Neuronal stem cell (in vitro differentiated cells): ENCODE data around the gene SLC35F4.

Experiments
- DNase-seq: peaks from one replicate; pipeline ENCODE4 v3.0.0-alpha.2; 2013; ENCODE audit warnings: low spot score
- H2AFZ ChIP-seq: one replicate; pipeline ENCODE4 v1.6.1; 2013; ENCODE audit warnings: mild to moderate bottlenecking, low read length, inconsistent platforms
- H2AK5ac ChIP-seq: 2 replicates; pipeline ENCODE4 v1.6.1; 2013; ENCODE audit warnings: low read depth, mild to moderate bottlenecking, inconsistent platforms, low read length, moderate library complexity, mixed read lengths
- H2BK120ac ChIP-seq: 2 replicates; pipeline ENCODE4 v1.6.1; 2013; ENCODE audit warnings: low read depth, mild to moderate bottlenecking, inconsistent platforms, low read length, moderate library complexity, mixed read lengths
- H2BK12ac ChIP-seq: one replicate; pipeline ENCODE4 v1.6.1; 2013; ENCODE audit warnings: low read length, inconsistent platforms
- H2BK15ac ChIP-seq: 2 replicates; pipeline ENCODE4 v1.6.1; 2013; ENCODE audit warnings: mild to moderate bottlenecking, low read length, inconsistent platforms, mixed read lengths
- H2BK5ac ChIP-seq: one replicate; pipeline ENCODE4 v1.6.1; 2013; ENCODE audit warnings: inconsistent platforms, mild to moderate bottlenecking, low read length, moderate library complexity
- H3K14ac ChIP-seq: one replicate; pipeline ENCODE4 v1.6.1; 2013; ENCODE audit warnings: low read length, inconsistent platforms
- H3K18ac ChIP-seq: 2 replicates; pipeline ENCODE4 v1.6.1; 2013; ENCODE audit warnings: low read length, inconsistent platforms
- H3K23ac ChIP-seq: 2 replicates; pipeline ENCODE4 v1.6.1; 2013; ENCODE audit warnings: low read depth, mild to moderate bottlenecking, mixed read lengths, low read length, inconsistent platforms; ENCODE audit not compliant: poor library complexity
- H3K27ac ChIP-seq: replicated peaks from 3 replicates; pipeline ENCODE4 v1.5.1; 2013; ENCODE audit warnings: low read length, inconsistent platforms
- H3K27me3 ChIP-seq, 3 experiments: 2 replicates each; pipeline ENCODE4 v1.6.1; 2013; ENCODE audit warnings: low read length in 3 of 3, mild to moderate bottlenecking in 2 of 3, inconsistent platforms in 1 of 3, low read depth in 1 of 3, mixed read lengths in 1 of 3, moderate library complexity in 1 of 3; ENCODE audit not compliant: control insufficient read depth in 3 of 3, insufficient read depth in 3 of 3
- H3K36me3 ChIP-seq, 2 donors: replicated peaks in 1 of 2; 2 replicates each; pipeline ENCODE4 v1.6.1; 2013; ENCODE audit warnings: low read length in 2 of 2; ENCODE audit not compliant: control insufficient read depth in 2 of 2, insufficient read depth in 2 of 2
- H3K4ac ChIP-seq: 2 replicates; pipeline ENCODE4 v1.6.1; 2013; ENCODE audit warnings: inconsistent platforms, mild to moderate bottlenecking, low read length, moderate library complexity
- H3K4me1 ChIP-seq, 2 donors: 1 replicate in 1 of 2; 2 replicates in 1 of 2; pipeline ENCODE4 v1.6.1; 2013; ENCODE audit warnings: low read length in 2 of 2, low read depth in 1 of 2; ENCODE audit not compliant: control insufficient read depth in 2 of 2, insufficient read depth in 1 of 2
- H3K4me2 ChIP-seq: one replicate; pipeline ENCODE4 v1.6.1; 2013; ENCODE audit warnings: mild to moderate bottlenecking, low read length, inconsistent platforms; ENCODE audit not compliant: insufficient read depth, poor library complexity, severe bottlenecking
- H3K4me3 ChIP-seq, 2 donors: 2 replicates each; pipeline ENCODE4 v1.5.1; 2013; ENCODE audit warnings: low read length in 2 of 2, mild to moderate bottlenecking in 2 of 2, inconsistent platforms in 1 of 2, moderate library complexity in 1 of 2
- H3K79me1 ChIP-seq: one replicate; pipeline ENCODE4 v1.6.1; 2013; ENCODE audit warnings: low read depth, mild to moderate bottlenecking, inconsistent platforms, low read length, moderate library complexity
- H3K9ac ChIP-seq: one replicate; pipeline ENCODE4 v1.6.1; 2013; ENCODE audit warnings: mild to moderate bottlenecking, low read depth, low read length, inconsistent platforms; ENCODE audit not compliant: poor library complexity
- H3K9me3 ChIP-seq, 2 donors: replicated peaks in 1 of 2; 2 replicates each; pipeline versions ENCODE3 to v1.6.1; 2013; ENCODE audit warnings: low read length in 2 of 2, mild to moderate bottlenecking in 2 of 2, inconsistent platforms in 1 of 2, low read depth in 1 of 2, mixed read lengths in 1 of 2, moderate library complexity in 1 of 2; ENCODE audit not compliant: control insufficient read depth in 2 of 2, insufficient read depth in 1 of 2
- H4K8ac ChIP-seq: one replicate; pipeline ENCODE4 v1.6.1; 2013; ENCODE audit warnings: low read depth, mild to moderate bottlenecking, inconsistent platforms, low read length, moderate library complexity
- H4K91ac ChIP-seq: one replicate; pipeline ENCODE4 v1.6.1; 2013; ENCODE audit warnings: low read length, low read depth, mild to moderate bottlenecking, inconsistent platforms; ENCODE audit not compliant: poor library complexity
- WGBS, 2 donors: extraction: QIAGEN DNeasy Blood & Tissue Kit; methylation state at CpG; one replicate each; pipeline ENCODE4 v1.1.7; 2013; ENCODE audit warnings: missing lambda C conversion rate in 2 of 2, mixed read lengths in 1 of 2; ENCODE audit not compliant: insufficient read length in 2 of 2, insufficient replicate concordance in 1 of 2; ENCODE audit errors: extremely low coverage in 2 of 2; 5-methylcytosine and 5-hydroxymethylcytosine counted together

The SLC35F4 gene

GRCh38 chr14:57583396-57583795, 282.5 kb downstream of the SLC35F4 start:
- H4K8ac ChIP-seq: no peak overlapping the region
- H3K4me1 ChIP-seq: peaks cover 0 to 3% of the 10 kb centered on the region in 2 donors
- H3K4ac ChIP-seq: no peak overlapping the region
- H2BK5ac ChIP-seq: no peak overlapping the region
- H3K9me3 ChIP-seq: no peaks in the 10 kb centered on the region
- no peaks in the 10 kb centered on the region for H3K79me1 ChIP-seq
- H3K27me3 ChIP-seq: no peaks in the 10 kb centered on the region
- H3K14ac ChIP-seq: no peak overlapping the region
- H2AK5ac ChIP-seq: no peak overlapping the region
- H2AFZ ChIP-seq: no peak overlapping the region
- DNase-seq: no peak
- no CpG with 5 or more reads among the region's 3 CpGs for WGBS, 2 donors
- H2BK15ac ChIP-seq: no peak overlapping the region
- H4K91ac ChIP-seq: no peak overlapping the region
- no peak overlapping the region for H3K18ac ChIP-seq
- H3K36me3 ChIP-seq: no peaks in the 10 kb centered on the region
- no peak overlapping the region for H3K4me2 ChIP-seq
- no peak overlapping the region for H3K9ac ChIP-seq
- H3K4me3 ChIP-seq: no peak overlapping the region
- H3K23ac ChIP-seq: no peak overlapping the region
- no peak overlapping the region for H2BK120ac ChIP-seq
- H3K27ac ChIP-seq: no peak overlapping the region
- H2BK12ac ChIP-seq: no peak overlapping the region

GRCh38 chr14:57582746-57583145, 283.1 kb downstream of the SLC35F4 start:
- Histone ChIP-seq H2BK15ac (no peak overlapping the region), H3K9me3 (no peaks in the 10 kb centered on the region), H4K91ac (no peak overlapping the region), H3K9ac (no peak overlapping the region), H3K27ac (no peak overlapping the region), H2BK120ac (no peak overlapping the region), H3K4me2 (no peak overlapping the region), H3K27me3 (no peaks in the 10 kb centered on the region), H3K23ac (no peak overlapping the region), H2AK5ac (no peak overlapping the region), H2BK12ac (no peak overlapping the region), H4K8ac (no peak overlapping the region), H2BK5ac (no peak overlapping the region), H3K4ac (no peak overlapping the region), H3K4me3 (no peak overlapping the region), H3K79me1 (no peaks in the 10 kb centered on the region), H2AFZ (no peak overlapping the region), H3K18ac (no peak overlapping the region), H3K4me1 (peaks cover 0 to 3% of the 10 kb centered on the region in 2 donors), H3K14ac (no peak overlapping the region), H3K36me3 (no peaks in the 10 kb centered on the region)
- no peak for DNase-seq
- no CpG with 5 or more reads among the region's 2 CpGs for WGBS, 2 donors

- WGBS, 2 donors: no CpG with 5 or more reads among the region's 4 CpGs
- H3K4ac ChIP-seq: no peak overlapping the region
- H2BK5ac ChIP-seq: no peak overlapping the region
- H2AK5ac ChIP-seq: no peak overlapping the region
- H3K4me3 ChIP-seq: no peak overlapping the region
- H3K4me1 ChIP-seq: peaks cover 0 to 6% of the 10 kb centered on the region in 2 donors
- no peaks in the 10 kb centered on the region for H3K27me3 ChIP-seq
- DNase-seq: no peak
- H4K8ac ChIP-seq: no peak overlapping the region
- no peak overlapping the region for H4K91ac ChIP-seq
- H3K14ac ChIP-seq: no peak overlapping the region
- no peaks in the 10 kb centered on the region for H3K36me3 ChIP-seq
- H3K27ac ChIP-seq: no peak overlapping the region
- no peak overlapping the region for H3K23ac ChIP-seq
- H3K18ac ChIP-seq: no peak overlapping the region
- H2BK15ac ChIP-seq: no peak overlapping the region
- H3K79me1 ChIP-seq: no peaks in the 10 kb centered on the region
- no peak overlapping the region for H3K4me2 ChIP-seq
- no peak overlapping the region for H2AFZ ChIP-seq
- H3K9me3 ChIP-seq: no peaks in the 10 kb centered on the region
- no peak overlapping the region for H2BK12ac ChIP-seq
- no peak overlapping the region for H3K9ac ChIP-seq
- no peak overlapping the region for H2BK120ac ChIP-seq
Observed at GRCh38 chr14:57578801-57579200, 287.1 kb downstream of the SLC35F4 start.

- H3K36me3 ChIP-seq: no peaks in the 10 kb centered on the region
- H3K27ac ChIP-seq: no peak overlapping the region
- no peak for DNase-seq
- H3K27me3 ChIP-seq: no peaks in the 10 kb centered on the region
- H3K79me1 ChIP-seq: no peaks in the 10 kb centered on the region
- H3K4me2 ChIP-seq: no peak overlapping the region
- no peak overlapping the region for H4K91ac ChIP-seq
- H2BK15ac ChIP-seq: no peak overlapping the region
- no peak overlapping the region for H3K4me3 ChIP-seq
- H2AFZ ChIP-seq: no peak overlapping the region
- no peak overlapping the region for H3K23ac ChIP-seq
- peaks cover 0 to 6% of the 10 kb centered on the region in 2 donors for H3K4me1 ChIP-seq
- no peak overlapping the region for H2BK5ac ChIP-seq
- no peak overlapping the region for H3K4ac ChIP-seq
- no peak overlapping the region for H3K9ac ChIP-seq
- H3K18ac ChIP-seq: no peak overlapping the region
- no peak overlapping the region for H2AK5ac ChIP-seq
- H2BK12ac ChIP-seq: no peak overlapping the region
- H4K8ac ChIP-seq: no peak overlapping the region
- H3K14ac ChIP-seq: no peak overlapping the region
- H2BK120ac ChIP-seq: no peak overlapping the region
- H3K9me3 ChIP-seq: no peaks in the 10 kb centered on the region
- WGBS, 2 donors: no CpG with 5 or more reads among the region's 1 CpG
Observed at GRCh38 chr14:57576498-57576897, 289.4 kb downstream of the SLC35F4 start.
